Thymus (tissue), 11 donors: ENCODE data around the gene FBXL7. TPM values are rescaled to one million over a fixed set of nuclear protein-coding genes. Genes with fewer than 3 reads are reported as not detected.

Experiments used
- DNase-seq, 9 donors: peaks; one replicate each; pipeline ENCODE4 v3.0.0-alpha.2; 2013; ENCODE audit warnings: low spot score in 9 of 9, low read depth in 6 of 9, missing footprints in 1 of 9
- H3K27ac ChIP-seq, 2 donors: one replicate each; pipeline ENCODE4 v1.5.1; 2013; ENCODE audit warnings: control low read depth in 1 of 2, low read depth in 1 of 2, low read length in 1 of 2, mild to moderate bottlenecking in 1 of 2, moderate library complexity in 1 of 2
- H3K27me3 ChIP-seq, 2 donors: one replicate each; pipeline ENCODE4 v1.5.1; 2013; ENCODE audit warnings: low read length in 1 of 2; ENCODE audit not compliant: control insufficient read depth in 2 of 2, insufficient read depth in 1 of 2
- H3K36me3 ChIP-seq, 2 donors: one replicate each; pipeline ENCODE4 v1.5.1; 2013; ENCODE audit warnings: low read length in 1 of 2, mild to moderate bottlenecking in 1 of 2, moderate library complexity in 1 of 2; ENCODE audit not compliant: control insufficient read depth in 2 of 2, insufficient read depth in 2 of 2
- H3K4me1 ChIP-seq, 2 donors: one replicate each; pipeline ENCODE4 v1.5.1; 2013; ENCODE audit warnings: low read length in 2 of 2; ENCODE audit not compliant: control insufficient read depth in 2 of 2, insufficient read depth in 2 of 2
- H3K4me3 ChIP-seq, 2 donors: one replicate each; pipeline ENCODE4 v1.5.1; 2013; ENCODE audit warnings: low read length in 2 of 2, control low read depth in 1 of 2, mild to moderate bottlenecking in 1 of 2
- H3K9me3 ChIP-seq, 2 donors: one replicate each; pipeline ENCODE4 v1.5.1; 2013; ENCODE audit warnings: low read length in 1 of 2, mild to moderate bottlenecking in 1 of 2; ENCODE audit not compliant: control insufficient read depth in 2 of 2, insufficient read depth in 1 of 2
- WGBS: extraction: QIAGEN DNeasy Blood & Tissue Kit; methylation state at CpG from one replicate; pipeline ENCODE4 v1.1.7; 2013; 5-methylcytosine and 5-hydroxymethylcytosine counted together
- polyA plus RNA-seq: library from polyadenylated mRNA; stranded (reverse); fragments of 200-250 nt; gene quantifications from one replicate; pipeline ENCODE4 v1.2.3, GENCODE V29; 2013
- total RNA-seq: library from RNA; stranded (reverse); fragments of 120-200 nt; gene quantifications from one replicate; pipeline ENCODE4 v1.2.4, GENCODE V29; 2013
- donor health status: healthy.

The FBXL7 gene
- total and polyA plus RNA-seq, 2 donors: 0.90 to 2.7 TPM

DNA sequence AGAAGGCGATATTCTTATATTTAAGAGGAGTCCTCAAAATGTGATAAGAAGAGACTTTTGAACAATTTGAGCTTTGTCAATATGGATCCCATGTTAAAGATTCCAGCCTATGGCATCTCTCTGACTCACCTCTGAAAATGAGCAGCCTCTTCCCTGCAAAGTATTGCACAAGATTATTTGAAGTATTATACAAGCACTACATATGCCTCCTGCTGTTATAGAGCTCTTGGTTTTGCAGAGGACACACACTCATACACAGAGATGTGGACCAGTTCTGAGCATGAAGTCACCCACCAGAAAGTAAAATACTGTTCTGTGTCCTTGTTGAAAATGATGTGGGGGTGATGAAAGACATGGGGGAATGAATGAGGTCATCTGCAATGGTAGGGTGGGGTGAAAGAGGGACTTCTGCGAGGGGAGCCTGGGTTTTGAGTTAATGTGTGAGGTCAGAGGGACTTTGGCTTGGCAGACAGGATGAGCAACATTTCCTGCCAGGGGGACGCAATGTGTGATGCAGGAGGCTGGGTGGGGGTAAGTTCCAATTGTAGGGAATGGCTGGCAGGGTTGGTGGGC lies 25.8 kb downstream of the FBXL7 start:
- Histone ChIP-seq H3K4me1 (no peaks in the 10 kb centered on the region), H3K27ac (no peak overlapping the region)

GRCh38 chr5:15526413-15526812 lies 26.4 kb downstream of the FBXL7 start:
- H3K36me3 ChIP-seq: no peaks in the 10 kb centered on the region
- DNase-seq: no peak
- H3K27ac ChIP-seq: no peak overlapping the region
- H3K4me1 ChIP-seq: no peaks in the 10 kb centered on the region
- no peak overlapping the region for H3K4me3 ChIP-seq
- no peaks in the 10 kb centered on the region for H3K27me3 ChIP-seq
- H3K9me3 ChIP-seq: no peaks in the 10 kb centered on the region
- 95% methylated on average over 3 of the region's 3 CpGs for WGBS

More for the DNA sequence above, 25.8 kb downstream of the FBXL7 start:
- no peaks in the 10 kb centered on the region for H3K9me3 ChIP-seq
- H3K36me3 ChIP-seq: no peaks in the 10 kb centered on the region
- WGBS: 91% methylated on average over 3 of the region's 3 CpGs
- H3K4me3 ChIP-seq: no peak overlapping the region
- no peaks in the 10 kb centered on the region for H3K27me3 ChIP-seq
- DNase-seq: no peak

DNA sequence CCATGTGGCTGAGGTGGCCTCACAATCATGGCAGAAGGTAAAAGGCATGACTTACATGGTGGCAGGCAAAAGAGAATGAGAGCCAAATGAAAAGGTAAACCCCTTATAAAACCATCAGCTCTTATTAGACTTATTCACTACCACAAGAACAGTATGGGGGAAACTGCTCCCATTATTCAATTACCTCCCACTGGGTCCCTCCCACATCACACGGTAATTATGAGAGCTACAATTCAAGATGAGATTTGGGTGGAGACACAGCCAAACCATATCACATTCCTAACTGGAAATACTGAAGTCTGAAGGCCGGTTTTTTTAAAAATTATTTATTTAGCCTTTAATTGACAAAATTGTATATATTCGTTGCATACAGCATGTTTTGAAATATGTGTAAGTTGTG lies 28.5 kb downstream of the FBXL7 start:
- no peak for DNase-seq
- Histone ChIP-seq H3K36me3 (no peaks in the 10 kb centered on the region), H3K4me1 (no peaks in the 10 kb centered on the region), H3K9me3 (no peaks in the 10 kb centered on the region), H3K4me3 (no peak overlapping the region), H3K27me3 (no peaks in the 10 kb centered on the region), H3K27ac (no peak overlapping the region)
- WGBS: 94% methylated on average over 3 of the region's 3 CpGs

DNA sequence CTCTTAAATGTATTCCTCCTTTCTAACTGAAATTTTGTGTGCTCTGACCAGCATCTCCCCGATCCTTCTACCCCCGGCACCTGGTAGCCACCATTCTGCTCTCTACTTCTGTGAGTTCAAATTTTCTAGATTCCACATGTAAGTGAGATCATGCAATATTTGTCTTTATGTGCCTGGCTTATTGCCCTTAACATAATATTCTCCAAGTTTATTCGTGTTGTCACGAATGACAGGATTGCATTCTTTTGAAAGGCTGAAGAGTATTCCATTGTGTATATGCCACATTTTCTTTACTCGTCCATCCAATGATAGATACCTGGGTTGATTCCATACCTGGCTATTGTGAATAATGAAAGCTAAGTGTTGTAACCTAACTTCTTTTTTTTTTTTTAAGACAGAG lies 29.0 kb downstream of the FBXL7 start:
- H3K27ac ChIP-seq: no peak overlapping the region
- DNase-seq: no peak

DNA sequence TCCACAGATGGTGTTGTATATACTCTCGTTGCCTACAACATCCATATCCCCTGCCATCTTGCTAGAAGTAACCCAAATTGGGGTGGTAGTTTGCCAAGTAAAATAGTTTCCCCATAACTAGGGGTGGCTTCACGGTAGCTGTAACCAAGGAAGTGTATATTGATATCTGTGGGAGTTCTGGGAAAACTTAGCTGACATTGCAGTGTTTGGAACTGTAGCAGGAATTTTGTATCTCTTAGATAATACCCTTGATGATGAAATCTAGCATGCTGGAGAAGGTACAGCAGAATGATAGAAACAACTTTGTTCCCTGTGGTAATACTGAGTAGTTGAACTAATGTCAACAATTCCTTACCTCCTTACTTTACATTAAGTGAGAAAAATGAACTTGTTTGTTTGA lies 29.8 kb downstream of the FBXL7 start:
- no peaks in the 10 kb centered on the region for H3K36me3 ChIP-seq
- H3K27me3 ChIP-seq: no peaks in the 10 kb centered on the region
- no peak for DNase-seq
- H3K4me3 ChIP-seq: no peak overlapping the region
- no peaks in the 10 kb centered on the region for H3K9me3 ChIP-seq
- H3K4me1 ChIP-seq: no peaks in the 10 kb centered on the region
- WGBS: 78% methylated on average over 2 of the region's 2 CpGs
- H3K27ac ChIP-seq: no peak overlapping the region

More for the DNA sequence above, 29.0 kb downstream of the FBXL7 start:
- H3K36me3 ChIP-seq: no peaks in the 10 kb centered on the region
- no peak overlapping the region for H3K4me3 ChIP-seq
- H3K9me3 ChIP-seq: no peaks in the 10 kb centered on the region
- WGBS: 96% methylated on average over 5 of the region's 5 CpGs
- no peaks in the 10 kb centered on the region for H3K4me1 ChIP-seq
- H3K27me3 ChIP-seq: no peaks in the 10 kb centered on the region

DNA sequence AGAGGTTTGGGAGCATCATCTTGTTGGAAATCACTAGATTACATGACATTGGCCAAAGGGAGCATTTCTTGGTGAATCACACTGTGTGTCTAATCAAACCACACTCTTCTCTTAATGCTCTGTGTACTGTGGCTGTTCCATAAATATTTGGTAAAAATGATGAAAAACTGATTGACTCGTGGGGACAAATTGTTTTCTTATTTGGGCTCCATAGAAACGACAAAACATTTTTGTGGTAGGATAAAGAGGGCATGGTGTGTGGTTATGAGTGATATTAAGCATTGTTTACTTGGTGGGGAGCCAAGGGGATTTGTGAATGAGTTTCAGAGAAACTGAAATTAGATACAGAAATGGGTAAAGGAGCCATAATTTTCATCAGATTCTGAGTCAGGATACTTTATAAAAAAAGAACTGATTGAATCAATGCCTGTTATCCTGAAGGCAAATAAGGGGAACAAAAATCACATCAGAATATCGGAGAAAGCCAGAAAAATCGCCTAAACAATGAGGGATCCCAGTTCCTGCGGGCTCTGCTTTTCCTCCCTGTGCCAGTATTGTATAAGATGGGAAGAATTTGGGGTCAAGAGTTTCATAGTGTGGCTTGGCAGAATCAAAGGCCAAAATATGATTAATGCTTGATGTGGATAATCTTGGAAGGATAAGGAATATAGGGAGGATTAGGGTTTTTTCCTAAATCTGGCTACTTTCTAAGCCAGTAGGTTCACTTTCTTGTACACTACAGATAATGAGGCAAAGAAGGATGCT lies 33.3 kb downstream of the FBXL7 start:
- Histone ChIP-seq H3K27me3 (no peaks in the 10 kb centered on the region), H3K9me3 (peaks cover 0 to 6% of the 10 kb centered on the region in 2 donors), H3K4me1 (no peaks in the 10 kb centered on the region), H3K36me3 (no peaks in the 10 kb centered on the region), H3K4me3 (no peak overlapping the region), H3K27ac (no peak overlapping the region)
- 81% methylated on average over 5 of the region's 5 CpGs for WGBS
- no peak for DNase-seq

GRCh38 chr5:15535938-15536337 lies 36.0 kb downstream of the FBXL7 start:
- peaks cover 0 to 6% of the 10 kb centered on the region in 2 donors for H3K9me3 ChIP-seq
- H3K4me1 ChIP-seq: no peaks in the 10 kb centered on the region
- no peaks in the 10 kb centered on the region for H3K36me3 ChIP-seq
- H3K27ac ChIP-seq: no peak overlapping the region
- no peaks in the 10 kb centered on the region for H3K27me3 ChIP-seq
- 94% methylated on average over 4 of the region's 4 CpGs for WGBS
- no peak overlapping the region for H3K4me3 ChIP-seq
- DNase-seq: no peak

DNA sequence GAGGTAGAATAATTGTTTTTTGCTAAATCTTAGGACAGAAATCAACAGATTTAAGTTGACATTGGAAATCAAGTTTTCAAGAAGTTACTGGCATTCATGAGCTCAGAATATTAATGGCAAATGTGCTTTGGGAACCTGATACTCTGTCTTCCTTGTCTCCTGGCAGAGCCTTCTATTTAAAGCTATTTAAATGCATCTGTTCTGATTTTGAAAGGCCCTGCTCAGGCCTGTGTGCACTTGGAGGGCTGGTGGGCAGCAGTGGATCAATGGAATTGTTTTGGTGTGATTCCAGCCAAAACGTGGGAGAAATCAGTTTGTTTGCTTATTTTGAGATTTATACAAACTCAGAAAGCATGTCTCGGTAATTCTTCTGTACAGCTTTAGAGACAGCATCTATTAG lies 38.5 kb downstream of the FBXL7 start:
- H3K4me3 ChIP-seq: no peak overlapping the region
- H3K9me3 ChIP-seq: peaks cover 0 to 6% of the 10 kb centered on the region in 2 donors
- no peak for DNase-seq
- 64% methylated on average over 2 of the region's 2 CpGs for WGBS
- no peaks in the 10 kb centered on the region for H3K27me3 ChIP-seq
- H3K27ac ChIP-seq: no peak overlapping the region
- H3K4me1 ChIP-seq: no peaks in the 10 kb centered on the region
- no peaks in the 10 kb centered on the region for H3K36me3 ChIP-seq

DNA sequence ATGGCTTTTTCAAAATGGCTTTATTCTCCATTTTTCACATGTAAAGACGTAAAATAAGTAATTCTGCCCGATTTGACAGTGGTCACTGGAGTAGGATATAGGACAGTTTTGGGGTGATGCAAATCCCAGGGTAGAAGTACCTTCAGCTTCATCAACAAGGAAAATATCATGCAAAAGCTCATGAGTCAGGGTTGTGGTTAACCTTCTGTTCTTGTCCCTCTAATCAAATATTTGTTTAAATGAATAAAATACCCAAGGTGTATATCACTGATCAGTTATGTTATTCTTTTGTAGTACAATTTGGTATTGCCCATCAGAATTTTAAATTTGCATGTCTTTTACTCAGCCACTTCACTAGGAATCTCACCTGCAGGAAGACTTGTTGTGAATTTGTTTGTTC lies 40.0 kb downstream of the FBXL7 start:
- Histone ChIP-seq H3K9me3 (peaks cover 0 to 6% of the 10 kb centered on the region in 2 donors), H3K4me1 (no peaks in the 10 kb centered on the region)
- 62% methylated on average over 2 of the region's 2 CpGs for WGBS

More for the DNA sequence above, 40.0 kb downstream of the FBXL7 start:
- no peaks in the 10 kb centered on the region for H3K27me3 ChIP-seq
- DNase-seq: no peak
- H3K36me3 ChIP-seq: no peaks in the 10 kb centered on the region
- H3K27ac ChIP-seq: no peak overlapping the region
- no peak overlapping the region for H3K4me3 ChIP-seq
